Caco-2 (cell line): ENCODE results near the gene PRICKLE1. TPM values are rescaled to one million over a fixed set of nuclear protein-coding genes. Genes with fewer than 3 reads are reported as not detected.

Source experiments
- BruUV-seq: library from RNA; stranded (reverse); fragments of 400-500 nt; replicated peaks from 2 replicates; lab custom pipeline; 2021; lab: Mats Ljungman, UMichigan
- CTCF ChIA-PET: fragments of 300-600 bp; sonication (Branson Sonifier 250); formaldehyde crosslinking; loops from one replicate; lab custom pipeline; 2022; ENCODE audit warnings: antibody characterized with exemption; lab: Charles Lee
- POLR2A ChIA-PET: fragments of 300-600 bp; sonication (Branson Sonifier 250); formaldehyde crosslinking; loops from one replicate; lab custom pipeline; 2022; ENCODE audit warnings: antibody characterized with exemption; lab: Charles Lee
- DNase-seq, 2 experiments: peaks; one replicate each; pipeline versions ENCODE4 v3.0.0 to v3.0.0-alpha.2; 2020 to 2022
- H3K27me3 ChIP-seq: replicated peaks from 2 replicates; pipeline ENCODE4 v1.6.0; 2011; ENCODE audit warnings: low read length; ENCODE audit not compliant: control insufficient read depth, insufficient read depth
- H3K36me3 ChIP-seq: 2 replicates; pipeline ENCODE4 v1.5.1; 2011; ENCODE audit warnings: low read length; ENCODE audit not compliant: control insufficient read depth, insufficient read depth
- H3K4me1 ChIP-seq: fragments of 250-450 bp; sonication (Bioruptor Pico); 2 replicates; pipeline ENCODE4 v1.5.1; 2020; ENCODE audit warnings: mild to moderate bottlenecking
- H3K4me3 ChIP-seq: 2 replicates; pipeline ENCODE4 v1.5.1; 2011; ENCODE audit warnings: low read depth, mild to moderate bottlenecking, control low read depth, low read length
- H3K9me3 ChIP-seq: fragments of 250-450 bp; sonication (Bioruptor Pico); 2 replicates; pipeline ENCODE4 v1.5.1; 2020; ENCODE audit warnings: mild to moderate bottlenecking, moderate library complexity
- H3K27ac Mint-ChIP-seq: one replicate; pipeline ENCODE4 v1.8.0; 2022; ENCODE audit warnings: mixed read lengths; ENCODE audit not compliant: unreplicated experiment
- H3K27me3 Mint-ChIP-seq: one replicate; pipeline ENCODE4 v1.8.0; 2022; ENCODE audit warnings: mixed read lengths; ENCODE audit not compliant: insufficient read depth, unreplicated experiment
- H3K36me3 Mint-ChIP-seq: one replicate; pipeline ENCODE4 v1.8.0; 2022; ENCODE audit warnings: mild to moderate bottlenecking, mixed read lengths; ENCODE audit not compliant: insufficient read depth, unreplicated experiment
- H3K4me1 Mint-ChIP-seq: one replicate; pipeline ENCODE4 v1.8.0; 2022; ENCODE audit warnings: low read depth, mixed read lengths; ENCODE audit not compliant: unreplicated experiment
- H3K4me3 Mint-ChIP-seq: one replicate; pipeline ENCODE4 v1.8.0; 2022; ENCODE audit warnings: mild to moderate bottlenecking, moderate library complexity, mixed read lengths; ENCODE audit not compliant: unreplicated experiment
- H3K9me3 Mint-ChIP-seq: one replicate; pipeline ENCODE4 v1.8.0; 2022; ENCODE audit warnings: mixed read lengths; ENCODE audit not compliant: unreplicated experiment
- intact Hi-C: fragments of 100-400 bp; cut with micrococcal nuclease; formaldehyde crosslinking; loops from one replicate; pipeline ENCODE4 v1.10.0; 2022; ENCODE audit not compliant: unreplicated experiment
- total RNA-seq: library from RNA; stranded (reverse); gene quantifications from 2 replicates; pipeline ENCODE4 v1.2.3, GENCODE V29; 2022
- TF ChIP-seq, protein P1 (sequence below), 2 experiments: fragments of 200-600 bp in 1 of 2; IDR thresholded peaks; 1 replicate in 1 of 2; 2 replicates in 1 of 2; pipeline versions ENCODE4 v1.5.1 to v1.8.0; 2011 to 2022; ENCODE audit warnings: antibody characterized with exemption in 1 of 2, control low read depth in 1 of 2, inconsistent platforms in 1 of 2, low read depth in 1 of 2, low read length in 1 of 2, mild to moderate bottlenecking in 1 of 2, moderate library complexity in 1 of 2; ENCODE audit not compliant: insufficient read depth in 1 of 2, severe bottlenecking in 1 of 2, unreplicated experiment in 1 of 2

PRICKLE1 gene
- total RNA-seq, 1 experiment from 2014 or later: 4.5 TPM

DNA sequence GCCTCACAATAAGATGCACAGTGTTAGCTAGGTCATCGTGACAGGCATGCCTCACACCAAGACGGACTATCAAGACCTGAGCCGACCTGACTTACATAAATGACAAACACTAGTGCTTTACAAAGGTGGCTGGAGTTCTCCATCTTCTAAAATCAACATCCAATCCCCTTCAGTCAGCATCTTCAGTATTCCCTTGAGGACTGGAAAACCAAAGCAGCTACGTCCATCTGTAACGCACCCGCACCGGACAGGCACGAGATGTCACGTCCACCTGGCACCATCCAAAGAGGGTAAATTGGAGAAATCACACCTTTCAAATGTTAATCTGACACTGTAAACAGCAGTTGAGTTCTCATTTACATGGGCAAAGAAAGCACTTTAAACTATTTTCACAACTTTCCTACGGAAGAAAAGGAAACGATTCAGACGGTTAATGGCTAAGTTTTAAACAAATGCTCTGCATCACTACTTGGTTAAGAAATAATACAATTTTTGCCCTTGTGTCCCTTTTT, 130.2 kb downstream of the PRICKLE1 start:
- Histone ChIP-seq H3K4me1 (no peaks in the 10 kb centered on the region), H3K27me3 (no peaks in the 10 kb centered on the region), H3K4me3 (no peak overlapping the region), H3K9me3 (no peaks in the 10 kb centered on the region), H3K36me3 (no peaks in the 10 kb centered on the region)
- no TSS peak for BruUV-seq
- Mint-ChIP-seq H3K9me3 (no peaks in the 10 kb centered on the region), H3K27me3 (no peaks in the 10 kb centered on the region), H3K4me1 (no peaks in the 10 kb centered on the region), H3K36me3 (peaks cover 12% of the 10 kb centered on the region), H3K27ac (no peak overlapping the region), H3K4me3 (no peak overlapping the region)
- CTCF ChIA-PET: no interaction called here
- POLR2A ChIA-PET: interaction anchor here (0.6 kb wide), 1 partner anchor 25 kb away, joined by 6 read pairs; no protein-coding TSS in a partner anchor
- no peak for DNase-seq
- intact Hi-C loops: loop anchor here (10.0 kb wide), 1 partner anchor 315 kb away; the partner anchor contains the start of gene GXYLT1
- TF ChIP-seq, protein P1, sequence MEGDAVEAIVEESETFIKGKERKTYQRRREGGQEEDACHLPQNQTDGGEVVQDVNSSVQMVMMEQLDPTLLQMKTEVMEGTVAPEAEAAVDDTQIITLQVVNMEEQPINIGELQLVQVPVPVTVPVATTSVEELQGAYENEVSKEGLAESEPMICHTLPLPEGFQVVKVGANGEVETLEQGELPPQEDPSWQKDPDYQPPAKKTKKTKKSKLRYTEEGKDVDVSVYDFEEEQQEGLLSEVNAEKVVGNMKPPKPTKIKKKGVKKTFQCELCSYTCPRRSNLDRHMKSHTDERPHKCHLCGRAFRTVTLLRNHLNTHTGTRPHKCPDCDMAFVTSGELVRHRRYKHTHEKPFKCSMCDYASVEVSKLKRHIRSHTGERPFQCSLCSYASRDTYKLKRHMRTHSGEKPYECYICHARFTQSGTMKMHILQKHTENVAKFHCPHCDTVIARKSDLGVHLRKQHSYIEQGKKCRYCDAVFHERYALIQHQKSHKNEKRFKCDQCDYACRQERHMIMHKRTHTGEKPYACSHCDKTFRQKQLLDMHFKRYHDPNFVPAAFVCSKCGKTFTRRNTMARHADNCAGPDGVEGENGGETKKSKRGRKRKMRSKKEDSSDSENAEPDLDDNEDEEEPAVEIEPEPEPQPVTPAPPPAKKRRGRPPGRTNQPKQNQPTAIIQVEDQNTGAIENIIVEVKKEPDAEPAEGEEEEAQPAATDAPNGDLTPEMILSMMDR (IDR thresholded peaks at IDR 0.05; ENCODE audit: insufficient read depth in 1 of 2, low read depth in 1 of 2, low read length in 1 of 2, severe bottlenecking in 1 of 2, unreplicated experiment in 1 of 2): no peak

DNA sequence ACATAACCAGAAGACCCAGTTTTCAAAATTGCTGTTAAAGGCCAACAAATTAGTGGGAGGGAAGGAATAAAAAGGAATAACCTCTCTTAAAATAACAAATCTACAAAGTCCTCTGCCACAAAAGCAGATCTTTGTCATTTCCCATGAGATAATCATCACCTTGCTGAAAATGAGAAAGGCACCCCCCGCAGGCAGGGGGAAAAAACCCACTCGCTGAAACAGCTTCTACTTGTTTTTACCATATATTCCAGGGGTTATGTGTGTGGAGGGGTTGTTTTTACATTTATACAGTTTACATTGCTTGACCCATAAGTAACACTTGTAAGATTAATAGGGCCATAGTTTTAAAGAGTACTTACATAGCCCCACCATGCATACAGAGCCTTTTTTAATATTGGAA, 131.0 kb downstream of the PRICKLE1 start:
- intact Hi-C loops: loop anchor here (10.0 kb wide), 1 partner anchor 314 kb away; the partner anchor contains the start of gene GXYLT1

DNA sequence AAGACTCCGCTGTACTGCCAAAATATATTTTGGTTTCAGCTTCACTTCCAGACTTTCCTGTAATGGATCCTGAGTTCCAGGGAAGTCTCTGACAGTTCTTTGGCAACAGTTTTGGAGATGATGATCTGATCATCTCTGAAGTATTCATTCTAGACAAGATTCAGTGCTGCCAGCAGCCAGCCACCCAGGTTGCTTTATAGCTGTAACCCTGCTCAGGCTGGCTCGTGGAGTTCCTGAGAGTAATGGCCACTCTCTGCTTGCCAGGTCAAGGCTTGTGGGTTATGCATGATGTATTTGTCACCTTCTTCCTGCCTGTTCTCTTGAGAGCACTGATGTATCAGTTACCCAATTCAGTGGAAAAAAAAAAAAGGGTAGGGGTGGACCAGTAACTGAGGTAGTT, 139.3 kb downstream of the PRICKLE1 start:
- Histone ChIP-seq H3K9me3 (no peaks in the 10 kb centered on the region), H3K4me1 (peaks cover 10% of the 10 kb centered on the region; the same call in 1 of the 2 replicates), H3K4me3 (no peak overlapping the region), H3K27me3 (no peaks in the 10 kb centered on the region), H3K36me3 (peaks cover 2% of the 10 kb centered on the region; the same call in 1 of the 2 replicates)
- H3K4me3 Mint-ChIP-seq: no peak overlapping the region
- CTCF ChIA-PET: no interaction called here
- POLR2A ChIA-PET: interaction anchor here (0.6 kb wide), 1 partner anchor 13 kb away, joined by 4 read pairs; no protein-coding TSS in a partner anchor
- no peaks in the 10 kb centered on the region for H3K4me1 Mint-ChIP-seq
- intact Hi-C loops: loop anchor here (10.0 kb wide), 1 partner anchor 305 kb away; the partner anchor contains the start of gene GXYLT1
- DNase-seq: no peak
- TF ChIP-seq, protein P1 (IDR thresholded peaks at IDR 0.05; ENCODE audit: insufficient read depth in 1 of 2, low read depth in 1 of 2, low read length in 1 of 2, severe bottlenecking in 1 of 2, unreplicated experiment in 1 of 2): no peak
- H3K27me3 Mint-ChIP-seq: no peaks in the 10 kb centered on the region
- H3K27ac Mint-ChIP-seq: no peak overlapping the region
- no peaks in the 10 kb centered on the region for H3K9me3 Mint-ChIP-seq
- peaks cover 30% of the 10 kb centered on the region for H3K36me3 Mint-ChIP-seq
- no TSS peak for BruUV-seq

More for the DNA sequence above, 131.0 kb downstream of the PRICKLE1 start:
- DNase-seq: no peak
- Mint-ChIP-seq H3K4me1 (no peaks in the 10 kb centered on the region), H3K36me3 (peaks cover 5% of the 10 kb centered on the region), H3K27me3 (no peaks in the 10 kb centered on the region), H3K27ac (no peak overlapping the region), H3K4me3 (no peak overlapping the region), H3K9me3 (no peaks in the 10 kb centered on the region)
- TF ChIP-seq, protein P1 (IDR thresholded peaks at IDR 0.05; ENCODE audit: insufficient read depth in 1 of 2, low read depth in 1 of 2, low read length in 1 of 2, severe bottlenecking in 1 of 2, unreplicated experiment in 1 of 2): no peak
- ChIA-PET POLR2A (no interaction called here), CTCF (no interaction called here)
- no peaks in the 10 kb centered on the region for H3K36me3 ChIP-seq
- H3K9me3 ChIP-seq: no peaks in the 10 kb centered on the region
- H3K4me3 ChIP-seq: no peak overlapping the region
- peaks cover 3% of the 10 kb centered on the region; the same call in 1 of the 2 replicates for H3K4me1 ChIP-seq
- BruUV-seq: no TSS peak
- no peaks in the 10 kb centered on the region for H3K27me3 ChIP-seq
